Neural progenitor cell (in vitro differentiated cells): Measurements from ENCODE around the gene RHNO1. TPM values are rescaled to one million over a fixed set of nuclear protein-coding genes. Genes with fewer than 3 reads are reported as not detected.

Experiments used
- DNase-seq: peaks from one replicate; pipeline ENCODE4 v3.0.0-alpha.2; 2016; ENCODE audit warnings: low spot score
- H2AFZ ChIP-seq: fragments of 200-600 bp; sonication (generic); replicated peaks from 2 replicates; pipeline ENCODE4 v1.6.1; 2016; ENCODE audit warnings: antibody characterized with exemption
- H3F3A ChIP-seq: fragments of 200-600 bp; sonication (generic); 2 replicates; pipeline ENCODE4 v1.6.1; 2016; ENCODE audit warnings: antibody characterized with exemption, low read depth
- H3K27ac ChIP-seq: fragments of 200-600 bp; sonication (generic); 2 replicates; pipeline ENCODE4 v1.5.1; 2016; ENCODE audit warnings: mild to moderate bottlenecking
- H3K27me3 ChIP-seq: fragments of 200-600 bp; sonication (generic); 2 replicates; pipeline ENCODE4 v1.6.1; 2016; ENCODE audit warnings: mild to moderate bottlenecking, moderate library complexity
- H3K36me3 ChIP-seq: fragments of 200-600 bp; sonication (generic); 2 replicates; pipeline ENCODE4 v1.5.1; 2016
- H3K4me1 ChIP-seq: fragments of 200-600 bp; sonication (generic); 2 replicates; pipeline ENCODE4 v1.6.1; 2016; ENCODE audit warnings: mixed run types
- H3K4me2 ChIP-seq: fragments of 200-600 bp; sonication (generic); 2 replicates; pipeline ENCODE4 v1.6.1; 2016
- H3K4me3 ChIP-seq: fragments of 200-600 bp; sonication (generic); 2 replicates; pipeline ENCODE4 v1.5.1; 2016
- H3K79me2 ChIP-seq: fragments of 200-600 bp; sonication (generic); 2 replicates; pipeline ENCODE4 v1.6.1; 2016; ENCODE audit warnings: low read depth
- H3K9ac ChIP-seq: fragments of 200-600 bp; sonication (generic); 2 replicates; pipeline ENCODE4 v1.6.1; 2016
- H3K9me3 ChIP-seq: fragments of 200-600 bp; sonication (generic); 2 replicates; pipeline ENCODE4 v1.5.1; 2016; ENCODE audit warnings: low read depth
- H4K20me1 ChIP-seq: fragments of 200-600 bp; sonication (generic); 2 replicates; pipeline ENCODE4 v1.6.1; 2016; ENCODE audit warnings: low read depth
- H3K27ac Mint-ChIP-seq: 3 replicates; pipeline ENCODE4 v1.8.0; 2021; ENCODE audit warnings: mixed read lengths
- H3K27me3 Mint-ChIP-seq: 2 replicates; pipeline ENCODE4 v1.8.0; 2022; ENCODE audit warnings: low read depth, mild to moderate bottlenecking, inconsistent platforms, moderate library complexity, mixed read lengths; ENCODE audit not compliant: insufficient read depth
- H3K36me3 Mint-ChIP-seq: 3 replicates; pipeline ENCODE4 v1.8.0; 2021; ENCODE audit warnings: mixed read lengths
- H3K4me1 Mint-ChIP-seq: 3 replicates; pipeline ENCODE4 v1.8.0; 2021; ENCODE audit warnings: mixed read lengths
- H3K4me3 Mint-ChIP-seq: 3 replicates; pipeline ENCODE4 v1.8.0; 2021; ENCODE audit warnings: mild to moderate bottlenecking, moderate library complexity, mixed read lengths
- H3K9me3 Mint-ChIP-seq: 3 replicates; pipeline ENCODE4 v1.8.0; 2020; ENCODE audit warnings: mixed read lengths
- EZH2 ChIP-seq: fragments of 200-600 bp; sonication (generic); IDR thresholded peaks from 2 replicates; pipeline ENCODE4 v1.6.1; 2017; ENCODE audit warnings: antibody characterized with exemption, mild to moderate bottlenecking, moderate library complexity
- EZH2phosphoT487 ChIP-seq: fragments of 200-600 bp; sonication (generic); IDR thresholded peaks from 2 replicates; pipeline ENCODE4 v1.6.1; 2017; ENCODE audit warnings: antibody characterized with exemption
- total RNA-seq: library from RNA; depleted of rRNA; stranded (reverse); fragments of >200 nt; gene quantifications from 2 replicates; pipeline ENCODE4 v1.2.3, GENCODE V29; 2015; ENCODE audit warnings: low replicate concordance
- TF ChIP-seq, protein P1 (sequence below): fragments of 200-600 bp; sonication (generic); IDR thresholded peaks from 2 replicates; pipeline ENCODE4 v1.5.1; 2017; ENCODE audit warnings: antibody characterized with exemption, mild to moderate bottlenecking

RHNO1 gene
- total RNA-seq, 1 donor from 2014 or later = 140 TPM

DNA sequence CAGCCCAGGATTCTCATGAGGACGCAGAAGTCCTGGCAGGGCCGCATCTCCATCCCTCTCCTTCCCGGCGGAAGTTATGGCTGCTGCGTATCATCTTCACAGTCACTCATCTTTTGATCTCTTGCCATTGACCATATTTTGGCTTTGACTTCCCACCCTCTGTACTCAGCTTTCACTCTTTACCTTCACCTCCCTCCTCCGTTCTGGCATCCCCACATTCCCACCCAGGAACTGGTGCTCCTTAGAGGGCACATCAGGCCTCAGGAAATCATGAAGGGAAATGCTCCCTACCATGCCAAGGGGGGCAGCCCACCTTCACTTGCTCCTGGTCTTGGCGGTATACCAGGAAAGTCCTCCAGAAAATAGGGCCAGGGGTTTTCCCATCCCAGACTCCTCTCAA is 21.5 kb upstream of the RHNO1 start:
- H3K9ac ChIP-seq = no peak overlapping the region
- H3K4me3 ChIP-seq = no peak overlapping the region
- TF ChIP-seq EZH2 = no peak
- TF ChIP-seq, protein P1, sequence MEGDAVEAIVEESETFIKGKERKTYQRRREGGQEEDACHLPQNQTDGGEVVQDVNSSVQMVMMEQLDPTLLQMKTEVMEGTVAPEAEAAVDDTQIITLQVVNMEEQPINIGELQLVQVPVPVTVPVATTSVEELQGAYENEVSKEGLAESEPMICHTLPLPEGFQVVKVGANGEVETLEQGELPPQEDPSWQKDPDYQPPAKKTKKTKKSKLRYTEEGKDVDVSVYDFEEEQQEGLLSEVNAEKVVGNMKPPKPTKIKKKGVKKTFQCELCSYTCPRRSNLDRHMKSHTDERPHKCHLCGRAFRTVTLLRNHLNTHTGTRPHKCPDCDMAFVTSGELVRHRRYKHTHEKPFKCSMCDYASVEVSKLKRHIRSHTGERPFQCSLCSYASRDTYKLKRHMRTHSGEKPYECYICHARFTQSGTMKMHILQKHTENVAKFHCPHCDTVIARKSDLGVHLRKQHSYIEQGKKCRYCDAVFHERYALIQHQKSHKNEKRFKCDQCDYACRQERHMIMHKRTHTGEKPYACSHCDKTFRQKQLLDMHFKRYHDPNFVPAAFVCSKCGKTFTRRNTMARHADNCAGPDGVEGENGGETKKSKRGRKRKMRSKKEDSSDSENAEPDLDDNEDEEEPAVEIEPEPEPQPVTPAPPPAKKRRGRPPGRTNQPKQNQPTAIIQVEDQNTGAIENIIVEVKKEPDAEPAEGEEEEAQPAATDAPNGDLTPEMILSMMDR = no peak
- no peak for TF ChIP-seq EZH2phosphoT487
- DNase-seq = no peak
- peaks cover 11% of the 10 kb centered on the region for H3K27me3 Mint-ChIP-seq
- H4K20me1 ChIP-seq = peaks cover 25% of the 10 kb centered on the region
- H3K4me2 ChIP-seq = no peak overlapping the region
- H3K36me3 ChIP-seq = peaks cover 8% of the 10 kb centered on the region
- H3K27me3 ChIP-seq = peaks cover 5% of the 10 kb centered on the region
- H3K4me3 Mint-ChIP-seq = no peak overlapping the region
- no peaks in the 10 kb centered on the region for H3K9me3 Mint-ChIP-seq
- H3K4me1 Mint-ChIP-seq = peaks cover 20% of the 10 kb centered on the region
- H3K27ac Mint-ChIP-seq = no peak overlapping the region
- H3K79me2 ChIP-seq = no peaks in the 10 kb centered on the region
- no peaks in the 10 kb centered on the region for H3K9me3 ChIP-seq
- H3K36me3 Mint-ChIP-seq = peaks cover 20% of the 10 kb centered on the region
- H3K4me1 ChIP-seq = peaks cover 25% of the 10 kb centered on the region
- no peak overlapping the region for H3K27ac ChIP-seq
- H3F3A ChIP-seq = peaks cover 35% of the 10 kb centered on the region
- H2AFZ ChIP-seq = no peak overlapping the region

DNA sequence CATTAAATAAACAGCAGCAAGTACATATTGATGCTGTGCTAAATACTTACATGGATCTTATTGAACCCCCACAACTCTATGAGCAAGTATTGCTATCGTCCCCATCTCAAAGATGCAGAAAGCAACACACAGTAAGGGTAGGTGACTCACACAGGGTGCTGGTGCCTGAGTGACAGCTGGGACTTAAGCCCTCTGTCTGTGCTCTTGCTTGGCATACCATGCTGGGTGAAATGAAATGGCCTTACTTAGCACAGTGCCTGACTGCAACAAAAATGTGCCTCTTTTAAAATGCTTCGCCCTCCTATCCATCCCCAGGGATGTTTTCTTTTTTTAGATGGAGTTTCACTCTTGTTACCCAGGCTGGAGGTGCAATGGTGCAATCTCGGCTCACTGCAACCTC is 21.0 kb upstream of the RHNO1 start:
- peaks cover 20% of the 10 kb centered on the region for H3K36me3 Mint-ChIP-seq
- Histone ChIP-seq H3K27me3 (peaks cover 5% of the 10 kb centered on the region), H3K79me2 (no peaks in the 10 kb centered on the region), H3K4me3 (no peak overlapping the region), H3K4me1 (peaks cover 25% of the 10 kb centered on the region), H3K4me2 (no peak overlapping the region), H4K20me1 (peaks cover 25% of the 10 kb centered on the region), H3K36me3 (peaks cover 9% of the 10 kb centered on the region), H3K27ac (no peak overlapping the region), H3K9ac (no peak overlapping the region), H3F3A (peaks cover 36% of the 10 kb centered on the region), H2AFZ (no peak overlapping the region), H3K9me3 (no peaks in the 10 kb centered on the region)
- H3K27ac Mint-ChIP-seq = no peak overlapping the region
- H3K9me3 Mint-ChIP-seq = no peaks in the 10 kb centered on the region
- peaks cover 11% of the 10 kb centered on the region for H3K27me3 Mint-ChIP-seq
- H3K4me1 Mint-ChIP-seq = peaks cover 20% of the 10 kb centered on the region
- H3K4me3 Mint-ChIP-seq = no peak overlapping the region
- DNase-seq = no peak
- TF ChIP-seq, protein P1 = no peak
- no peak for TF ChIP-seq EZH2phosphoT487
- TF ChIP-seq EZH2 = no peak

DNA sequence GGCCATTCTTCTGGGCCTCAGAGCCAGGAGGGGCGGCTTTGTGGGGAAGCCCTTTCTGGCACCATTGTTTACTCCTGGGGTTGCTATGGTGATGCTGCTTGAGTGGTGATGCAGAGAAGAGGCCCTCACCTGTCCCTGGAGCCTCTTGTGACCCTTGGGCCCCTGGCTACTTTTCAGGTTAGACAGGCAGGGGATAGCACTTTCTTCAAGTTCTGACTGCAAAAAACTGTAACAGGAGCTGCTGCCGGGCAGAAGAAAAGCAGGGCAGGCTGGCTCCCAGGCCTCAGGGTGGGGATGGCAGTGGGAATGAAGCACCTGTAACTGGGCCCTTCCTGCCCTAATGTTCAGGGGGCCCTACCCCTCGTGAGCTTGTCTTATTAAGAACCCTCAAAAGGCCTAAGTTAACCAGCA is 20.0 kb upstream of the RHNO1 start, which contains the start of gene TEX52:
Gene TEX52, minus strand, starts transcription at position 19 of the 411 bp plus-strand sequence. Its CDS starts 13 bp downstream, at position 6.
- peaks cover 15% of the 10 kb centered on the region for H3K36me3 ChIP-seq
- no peaks in the 10 kb centered on the region for H3K9me3 ChIP-seq
- H3K9ac ChIP-seq = no peak within 1 kb of the TSS
- H3K27me3 Mint-ChIP-seq = peaks cover 11% of the 10 kb centered on the region
- peaks cover 36% of the 10 kb centered on the region for H3F3A ChIP-seq
- H3K27ac Mint-ChIP-seq = peak within 1 kb of the TSS; percentile 78
- H3K27me3 ChIP-seq = peaks cover 5% of the 10 kb centered on the region
- no peak within 1 kb of the TSS for H3K27ac ChIP-seq
- H3K36me3 Mint-ChIP-seq = peaks cover 24% of the 10 kb centered on the region
- peak; percentile 84 for DNase-seq
- H3K9me3 Mint-ChIP-seq = no peaks in the 10 kb centered on the region
- TF ChIP-seq EZH2 (no peak), EZH2phosphoT487 (no peak)
- TF ChIP-seq, protein P1 = no peak
- H3K4me3 Mint-ChIP-seq = peak within 1 kb of the TSS; percentile 41
- no peak within 1 kb of the TSS for H2AFZ ChIP-seq
- H3K4me1 Mint-ChIP-seq = peaks cover 20% of the 10 kb centered on the region
- H4K20me1 ChIP-seq = peaks cover 25% of the 10 kb centered on the region
- H3K4me3 ChIP-seq = no peak within 1 kb of the TSS
- no peaks in the 10 kb centered on the region for H3K79me2 ChIP-seq
- peak within 1 kb of the TSS; percentile 27 for H3K4me2 ChIP-seq
- H3K4me1 ChIP-seq = peaks cover 25% of the 10 kb centered on the region
